ENCODE data around the gene NTSR1. TPM values are rescaled to one million over a fixed set of nuclear protein-coding genes. Genes with fewer than 3 reads are reported as not detected.

Gene NTSR1
- 0.17 TPM in 1 of 2 replicates, not detected in the other for total RNA-seq

GRCh38 chr20:62708591-62709536 lies at the start of gene NTSR1:
NTSR1 (plus strand) TSS chr20:62708836; CDS start chr20:62709208, 372 bp downstream.

GRCh38 chr20:62804627-62805154 lies 96.1 kb downstream of the NTSR1 start, which contains the start of gene OGFR:
OGFR (plus strand) TSS chr20:62804835; CDS start chr20:62804860, 25 bp downstream.

Other genes with a start within 250 kb of the NTSR1 start
- not detected in 2 replicates for gene GATA5, start 232.8 kb upstream of the NTSR1 start, total RNA-seq
- gene SLCO4A1, start 66.3 kb upstream of the NTSR1 start, total RNA-seq: 0.17 and 0.74 TPM in 2 replicates
- 14.0 and 16.3 TPM in 2 replicates for gene MRGBP, start 87.6 kb downstream of the NTSR1 start, total RNA-seq
- 37.8 and 38.9 TPM in 2 replicates for gene OGFR, start 96.0 kb downstream of the NTSR1 start, total RNA-seq
- gene COL9A3, start 108.2 kb downstream of the NTSR1 start, total RNA-seq: 2.7 and 3.0 TPM in 2 replicates
- 6.4 and 7.7 TPM in 2 replicates for gene TCFL5, start 153.0 kb downstream of the NTSR1 start, total RNA-seq
- gene DIDO1, start 217.7 kb downstream of the NTSR1 start, total RNA-seq: 26.1 and 26.5 TPM in 2 replicates
- 16.5 and 17.5 TPM in 2 replicates for gene GID8, start 229.3 kb downstream of the NTSR1 start, total RNA-seq
- gene SLC17A9, start 243.9 kb downstream of the NTSR1 start, total RNA-seq: 20.2 and 21.3 TPM in 2 replicates